Activated CD8-positive, alpha-beta memory T cell treated with anti-CD3 and anti-CD28 coated beads, Interleukin-2, amount 50 U/mL, for 1 hour (primary cell): Measurements from ENCODE around the gene EIF4E1B.

Experiments
- DNase-seq: peaks from one replicate; pipeline ENCODE4 v3.0.0-alpha.2; 2020; ENCODE audit errors: extremely low read depth

The EIF4E1B gene

GRCh38 chr5:176663566-176663965, 33.1 kb downstream of the EIF4E1B start:
- DNase-seq, result no peak

GRCh38 chr5:176664479-176664878, 34.0 kb downstream of the EIF4E1B start:
- DNase-seq, result no peak

GRCh38 chr5:176664886-176665285, 34.4 kb downstream of the EIF4E1B start:
- DNase-seq, result no peak

- DNase-seq, result no peak
Observed at GRCh38 chr5:176665517-176665916, 35.0 kb downstream of the EIF4E1B start.

- no peak for DNase-seq
Observed at GRCh38 chr5:176667637-176668036, 37.2 kb downstream of the EIF4E1B start.

- DNase-seq, result no peak
Observed at GRCh38 chr5:176670449-176670848, 40.0 kb downstream of the EIF4E1B start.

- no peak for DNase-seq
Observed at GRCh38 chr5:176671399-176671798, 40.9 kb downstream of the EIF4E1B start.

- DNase-seq, result no peak
Observed at GRCh38 chr5:176671890-176672747, 41.6 kb downstream of the EIF4E1B start.

- no peak for DNase-seq
Observed at GRCh38 chr5:176673651-176674583, 43.4 kb downstream of the EIF4E1B start.

- DNase-seq, result no peak
Observed at GRCh38 chr5:176674799-176675198, 44.3 kb downstream of the EIF4E1B start.

- DNase-seq, result no peak
Observed at GRCh38 chr5:176675676-176676360, 45.3 kb downstream of the EIF4E1B start.

- DNase-seq, result no peak
Observed at GRCh38 chr5:176676361-176676824, 45.9 kb downstream of the EIF4E1B start.

- DNase-seq, result no peak
Observed at GRCh38 chr5:176677209-176677939, 46.9 kb downstream of the EIF4E1B start.

GRCh38 chr5:176678584-176678983, 48.1 kb downstream of the EIF4E1B start:
- no peak for DNase-seq

GRCh38 chr5:176679365-176680225, 49.1 kb downstream of the EIF4E1B start:
- DNase-seq, result no peak

GRCh38 chr5:176680226-176680563, 49.7 kb downstream of the EIF4E1B start:
- DNase-seq, result no peak

- no peak for DNase-seq
Observed at GRCh38 chr5:176682016-176682531, 51.6 kb downstream of the EIF4E1B start.

GRCh38 chr5:176685010-176685409, 54.5 kb downstream of the EIF4E1B start:
- DNase-seq, result no peak

- DNase-seq, result no peak
Observed at GRCh38 chr5:176687247-176687646, 56.8 kb downstream of the EIF4E1B start.

- no peak for DNase-seq
Observed at GRCh38 chr5:176687881-176688280, 57.4 kb downstream of the EIF4E1B start.
